Activated naive CD4-positive, alpha-beta T cell treated with anti-CD3 and anti-CD28 coated beads, Interleukin-2, amount 10 ng/mL, durations not matched to agents 7 days and 5 days (primary cell): Measurements from ENCODE around the gene CD34.

ENCODE experiments used
- CTCF ChIA-PET: fragments of 350-600 bp; sonication (Branson Sonifier 250); formaldehyde crosslinking; loops from one replicate; lab custom pipeline; 2021; ENCODE audit warnings: antibody characterized with exemption; lab: Charles Lee
- DNase-seq: peaks from one replicate; pipeline ENCODE4 v3.0.0-alpha.2; 2020
- H3K27ac Mint-ChIP-seq: one replicate; pipeline ENCODE4 v1.8.0; 2021; ENCODE audit warnings: mild to moderate bottlenecking, moderate library complexity, mixed read lengths
- H3K27me3 Mint-ChIP-seq: one replicate; pipeline ENCODE4 v1.8.0; 2021; ENCODE audit warnings: mild to moderate bottlenecking, mixed read lengths
- H3K36me3 Mint-ChIP-seq: one replicate; pipeline ENCODE4 v1.8.0; 2021; ENCODE audit warnings: mixed read lengths
- H3K4me1 Mint-ChIP-seq: one replicate; pipeline ENCODE4 v1.8.0; 2021; ENCODE audit warnings: mixed read lengths
- H3K4me3 Mint-ChIP-seq: one replicate; pipeline ENCODE4 v1.8.0; 2021; ENCODE audit warnings: mild to moderate bottlenecking, moderate library complexity, mixed read lengths
- H3K9me3 Mint-ChIP-seq: one replicate; pipeline ENCODE4 v1.8.0; 2021; ENCODE audit warnings: mixed read lengths

CD34 gene

GRCh38 chr1:207920444-207921021, 9.6 kb upstream of the CD34 start:
- Mint-ChIP-seq H3K4me3 (no peak overlapping the region), H3K27me3 (peaks cover 60% of the 10 kb centered on the region), H3K36me3 (no peaks in the 10 kb centered on the region), H3K4me1 (no peaks in the 10 kb centered on the region), H3K27ac (no peak overlapping the region), H3K9me3 (no peaks in the 10 kb centered on the region)
- DNase-seq = no peak
- CTCF ChIA-PET = interaction anchor here (1.6 kb wide), 1 partner anchor 35 kb away, joined by 7 read pairs; no protein-coding TSS in a partner anchor

GRCh38 chr1:207919523-207920170, 8.7 kb upstream of the CD34 start:
- H3K36me3 Mint-ChIP-seq = no peaks in the 10 kb centered on the region
- H3K27ac Mint-ChIP-seq = no peak overlapping the region
- no peak for DNase-seq
- no peak overlapping the region for H3K4me3 Mint-ChIP-seq
- H3K4me1 Mint-ChIP-seq = no peaks in the 10 kb centered on the region
- peaks cover 61% of the 10 kb centered on the region for H3K27me3 Mint-ChIP-seq
- CTCF ChIA-PET = interaction anchor here (1.6 kb wide), 1 partner anchor 34 kb away, joined by 7 read pairs; no protein-coding TSS in a partner anchor
- H3K9me3 Mint-ChIP-seq = no peaks in the 10 kb centered on the region

GRCh38 chr1:207918581-207918980, 7.7 kb upstream of the CD34 start:
- peaks cover 66% of the 10 kb centered on the region for H3K27me3 Mint-ChIP-seq
- H3K36me3 Mint-ChIP-seq = no peaks in the 10 kb centered on the region
- H3K9me3 Mint-ChIP-seq = no peaks in the 10 kb centered on the region
- no peak overlapping the region for H3K4me3 Mint-ChIP-seq
- no peak for DNase-seq
- CTCF ChIA-PET = interaction anchor here (0.6 kb wide), 1 partner anchor 55 kb away, joined by 3 read pairs; no protein-coding TSS in a partner anchor
- no peak overlapping the region for H3K27ac Mint-ChIP-seq
- H3K4me1 Mint-ChIP-seq = no peaks in the 10 kb centered on the region

- H3K4me3 Mint-ChIP-seq = no peak overlapping the region
- H3K9me3 Mint-ChIP-seq = no peaks in the 10 kb centered on the region
- CTCF ChIA-PET = interaction anchor here (1.6 kb wide), 1 partner anchor 33 kb away, joined by 7 read pairs; no protein-coding TSS in a partner anchor
- H3K27ac Mint-ChIP-seq = no peak overlapping the region
- no peaks in the 10 kb centered on the region for H3K36me3 Mint-ChIP-seq
- no peaks in the 10 kb centered on the region for H3K4me1 Mint-ChIP-seq
- peaks cover 65% of the 10 kb centered on the region for H3K27me3 Mint-ChIP-seq
- no peak for DNase-seq
These were observed 7.1 kb upstream of the CD34 start for GRCh38 chr1:207918011-207918410.

- no peak overlapping the region for H3K27ac Mint-ChIP-seq
- CTCF ChIA-PET = interaction anchor here (1.6 kb wide), 1 partner anchor 32 kb away, joined by 7 read pairs; no protein-coding TSS in a partner anchor
- peaks cover 65% of the 10 kb centered on the region for H3K27me3 Mint-ChIP-seq
- no peaks in the 10 kb centered on the region for H3K36me3 Mint-ChIP-seq
- H3K4me3 Mint-ChIP-seq = no peak overlapping the region
- no peaks in the 10 kb centered on the region for H3K4me1 Mint-ChIP-seq
- DNase-seq = no peak
- no peaks in the 10 kb centered on the region for H3K9me3 Mint-ChIP-seq
These were observed 6.2 kb upstream of the CD34 start for GRCh38 chr1:207917080-207917479.

- peaks cover 70% of the 10 kb centered on the region for H3K27me3 Mint-ChIP-seq
- peaks cover 17% of the 10 kb centered on the region for H3K4me1 Mint-ChIP-seq
- H3K4me3 Mint-ChIP-seq = no peak overlapping the region
- H3K36me3 Mint-ChIP-seq = peaks cover 5% of the 10 kb centered on the region
- DNase-seq = no peak
- no peaks in the 10 kb centered on the region for H3K9me3 Mint-ChIP-seq
- H3K27ac Mint-ChIP-seq = no peak overlapping the region
- CTCF ChIA-PET = interaction anchor here (0.6 kb wide), 1 partner anchor 9 kb away, joined by 3 read pairs; no protein-coding TSS in a partner anchor
These were observed 3.0 kb upstream of the CD34 start for GRCh38 chr1:207913951-207914350.

- CTCF ChIA-PET = interaction anchor here (0.9 to 1.1 kb wide), 2 partner anchors 43 to 51 kb away, joined by 3 to 4 read pairs; no protein-coding TSS in a partner anchor
- Mint-ChIP-seq H3K36me3 (peaks cover 5% of the 10 kb centered on the region), H3K9me3 (no peaks in the 10 kb centered on the region), H3K27ac (no peak overlapping the region), H3K4me1 (peaks cover 17% of the 10 kb centered on the region), H3K4me3 (no peak overlapping the region), H3K27me3 (peaks cover 78% of the 10 kb centered on the region)
- no peak for DNase-seq
These were observed 1.2 kb upstream of the CD34 start for GRCh38 chr1:207911856-207912760.

GRCh38 chr1:207909687-207910086, 1.2 kb downstream of the CD34 start:
- Mint-ChIP-seq H3K36me3 (peaks cover 5% of the 10 kb centered on the region), H3K9me3 (no peaks in the 10 kb centered on the region), H3K4me1 (peaks cover 17% of the 10 kb centered on the region), H3K4me3 (no peak overlapping the region), H3K27me3 (peaks cover 79% of the 10 kb centered on the region), H3K27ac (no peak overlapping the region)
- CTCF ChIA-PET = interaction anchor here (3.4 kb wide), 1 partner anchor 24 kb away, joined by 12 read pairs; no protein-coding TSS in a partner anchor
- no peak for DNase-seq

GRCh38 chr1:207908107-207908734, 2.7 kb downstream of the CD34 start:
- no peak overlapping the region for H3K27ac Mint-ChIP-seq
- H3K4me1 Mint-ChIP-seq = peaks cover 21% of the 10 kb centered on the region
- no peaks in the 10 kb centered on the region for H3K9me3 Mint-ChIP-seq
- peaks cover 5% of the 10 kb centered on the region for H3K36me3 Mint-ChIP-seq
- CTCF ChIA-PET = interaction anchor here (1.0 to 3.4 kb wide), 2 partner anchors 11 to 23 kb away, joined by 4 to 12 read pairs; no protein-coding TSS in a partner anchor
- DNase-seq = no peak
- peaks cover 66% of the 10 kb centered on the region for H3K27me3 Mint-ChIP-seq
- H3K4me3 Mint-ChIP-seq = no peak overlapping the region

- Mint-ChIP-seq H3K4me3 (no peak overlapping the region), H3K27me3 (peaks cover 27% of the 10 kb centered on the region), H3K9me3 (no peaks in the 10 kb centered on the region), H3K36me3 (no peaks in the 10 kb centered on the region), H3K4me1 (peaks cover 20% of the 10 kb centered on the region), H3K27ac (no peak overlapping the region)
- CTCF ChIA-PET = interaction anchor here (2.1 kb wide), 1 partner anchor 59 kb away, joined by 8 read pairs; no protein-coding TSS in a partner anchor
- no peak for DNase-seq
These were observed 6.5 kb downstream of the CD34 start for GRCh38 chr1:207904391-207904790.

GRCh38 chr1:207903767-207904166, 7.2 kb downstream of the CD34 start:
- no peak for DNase-seq
- CTCF ChIA-PET = interaction anchor here (1.1 to 2.1 kb wide), 3 partner anchors 17 to 60 kb away, joined by 4 to 8 read pairs (median 4); no protein-coding TSS in a partner anchor
- peaks cover 24% of the 10 kb centered on the region for H3K27me3 Mint-ChIP-seq

GRCh38 chr1:207903053-207903452, 7.9 kb downstream of the CD34 start:
- no peak overlapping the region for H3K4me3 Mint-ChIP-seq
- no peak for DNase-seq
- H3K27ac Mint-ChIP-seq = no peak overlapping the region
- peaks cover 20% of the 10 kb centered on the region for H3K4me1 Mint-ChIP-seq
- H3K27me3 Mint-ChIP-seq = peaks cover 19% of the 10 kb centered on the region
- no peaks in the 10 kb centered on the region for H3K9me3 Mint-ChIP-seq
- CTCF ChIA-PET = interaction anchor here (1.1 to 2.1 kb wide), 3 partner anchors 16 to 60 kb away, joined by 4 to 8 read pairs (median 4); no protein-coding TSS in a partner anchor
- H3K36me3 Mint-ChIP-seq = no peaks in the 10 kb centered on the region

More at GRCh38 chr1:207903767-207904166, 7.2 kb downstream of the CD34 start:
- Mint-ChIP-seq H3K9me3 (no peaks in the 10 kb centered on the region), H3K27ac (no peak overlapping the region), H3K4me1 (peaks cover 20% of the 10 kb centered on the region), H3K36me3 (no peaks in the 10 kb centered on the region), H3K4me3 (no peak overlapping the region)

- Mint-ChIP-seq H3K4me3 (no peak overlapping the region), H3K36me3 (no peaks in the 10 kb centered on the region), H3K27me3 (peaks cover 14% of the 10 kb centered on the region), H3K9me3 (no peaks in the 10 kb centered on the region), H3K27ac (no peak overlapping the region), H3K4me1 (peaks cover 20% of the 10 kb centered on the region)
- DNase-seq = no peak
- CTCF ChIA-PET = interaction anchor here (0.7 kb wide), 1 partner anchor 62 kb away, joined by 3 read pairs; no protein-coding TSS in a partner anchor
These were observed 8.4 kb downstream of the CD34 start for GRCh38 chr1:207902566-207902965.
